ENCODE measurements around the gene WWOX. TPM values are rescaled to one million over a fixed set of nuclear protein-coding genes. Genes with fewer than 3 reads are reported as not detected.

WWOX gene
- polyA plus RNA-seq, 1 donor (not counting 4 experiments of a cell fraction or from before 2014, with no cell fraction given): 5.1 TPM

GRCh38 chr16:78450255-78450654, 350.8 kb downstream of the WWOX start:
- H3K79me2 ChIP-seq (ENCODE audit: control insufficient read depth, insufficient read depth, low read length): no peaks in the 10 kb centered on the region
- H2AFZ ChIP-seq (ENCODE audit: control insufficient read depth, low read length): no peak overlapping the region
- TF ChIP-seq EZH2 (IDR thresholded peaks at IDR 0.05; ENCODE audit: low read length): no peak
- no peak for TF ChIP-seq CTCF (optimal IDR thresholded peaks at IDR 0.05 in 1 of 3, IDR thresholded peaks at IDR 0.05 in 1 of 3, conservative IDR thresholded peaks at IDR 0.05 in 1 of 3; ENCODE audit: extremely low read depth in 1 of 3, insufficient read depth in 2 of 3, low read length in 3 of 3)
- no peak overlapping the region for H3K4me3 ChIP-seq (ENCODE audit: control insufficient read depth in 2 of 3, extremely low read depth in 1 of 3, insufficient read depth in 2 of 3, low read depth in 1 of 3, low read length in 3 of 3)
- no peak overlapping the region for H3K9ac ChIP-seq (ENCODE audit: control insufficient read depth, extremely low read depth, insufficient read depth, low read length)
- no peaks in the 10 kb centered on the region for H4K20me1 ChIP-seq (ENCODE audit: control insufficient read depth, extremely low read depth, insufficient read depth, low read length)
- no peaks in the 10 kb centered on the region for H3K27me3 ChIP-seq (ENCODE audit: control insufficient read depth, extremely low read depth, insufficient read depth, low read length)
- H3K9me3 ChIP-seq (ENCODE audit: control insufficient read depth, low read depth, low read length): no peaks in the 10 kb centered on the region
- H3K27ac ChIP-seq (ENCODE audit: control insufficient read depth, insufficient read depth, low read length): no peak overlapping the region
- DNase-seq (ENCODE audit: low read depth, low spot score) (no peak), FAIRE-seq (no peak)
- H3K4me2 ChIP-seq (ENCODE audit: control insufficient read depth, extremely low read depth, insufficient read depth, low read depth, low read length): no peak overlapping the region
- dilution Hi-C loops (cut with MboI; ENCODE audit: extremely low pct_ligation_motif_present, low sequenced_read_pairs): no loop called here
- no peaks in the 10 kb centered on the region for H3K36me3 ChIP-seq (ENCODE audit: control insufficient read depth in 2 of 2, extremely low read depth in 1 of 2, insufficient read depth in 2 of 2, low read length in 2 of 2)
- H3K9me1 ChIP-seq (ENCODE audit: control insufficient read depth, extremely low read depth, insufficient read depth, low read length): no peaks in the 10 kb centered on the region
- no peaks in the 10 kb centered on the region for H3K4me1 ChIP-seq (ENCODE audit: control insufficient read depth, extremely low read depth, insufficient read depth, low read length)

- FAIRE-seq: no peak
- no peak overlapping the region for H3K4me2 ChIP-seq (ENCODE audit: control insufficient read depth, extremely low read depth, insufficient read depth, low read depth, low read length)
Measured at GRCh38 chr16:78452025-78452555, 352.6 kb downstream of the WWOX start.

More at GRCh38 chr16:78452025-78452555, 352.6 kb downstream of the WWOX start:
- H3K4me1 ChIP-seq (ENCODE audit: control insufficient read depth, extremely low read depth, insufficient read depth, low read length): no peaks in the 10 kb centered on the region
- no peaks in the 10 kb centered on the region for H3K27me3 ChIP-seq (ENCODE audit: control insufficient read depth, extremely low read depth, insufficient read depth, low read length)
- dilution Hi-C loops (cut with MboI; ENCODE audit: extremely low pct_ligation_motif_present, low sequenced_read_pairs): no loop called here
- no peak for DNase-seq (ENCODE audit: low read depth, low spot score)
- no peaks in the 10 kb centered on the region for H3K79me2 ChIP-seq (ENCODE audit: control insufficient read depth, insufficient read depth, low read length)
- TF ChIP-seq EZH2 (IDR thresholded peaks at IDR 0.05; ENCODE audit: low read length) (no peak), CTCF (optimal IDR thresholded peaks at IDR 0.05 in 1 of 3, IDR thresholded peaks at IDR 0.05 in 1 of 3, conservative IDR thresholded peaks at IDR 0.05 in 1 of 3; ENCODE audit: extremely low read depth in 1 of 3, insufficient read depth in 2 of 3, low read length in 3 of 3) (no peak)
- no peak overlapping the region for H3K4me3 ChIP-seq (ENCODE audit: control insufficient read depth in 2 of 3, extremely low read depth in 1 of 3, insufficient read depth in 2 of 3, low read depth in 1 of 3, low read length in 3 of 3)
- no peaks in the 10 kb centered on the region for H3K9me3 ChIP-seq (ENCODE audit: control insufficient read depth, low read depth, low read length)
- H2AFZ ChIP-seq (ENCODE audit: control insufficient read depth, low read length): no peak overlapping the region
- no peaks in the 10 kb centered on the region for H3K9me1 ChIP-seq (ENCODE audit: control insufficient read depth, extremely low read depth, insufficient read depth, low read length)
- H3K27ac ChIP-seq (ENCODE audit: control insufficient read depth, insufficient read depth, low read length): no peak overlapping the region
- no peaks in the 10 kb centered on the region for H3K36me3 ChIP-seq (ENCODE audit: control insufficient read depth in 2 of 2, extremely low read depth in 1 of 2, insufficient read depth in 2 of 2, low read length in 2 of 2)
- no peaks in the 10 kb centered on the region for H4K20me1 ChIP-seq (ENCODE audit: control insufficient read depth, extremely low read depth, insufficient read depth, low read length)
- H3K9ac ChIP-seq (ENCODE audit: control insufficient read depth, extremely low read depth, insufficient read depth, low read length): no peak overlapping the region

Measured in keratinocyte (primary cell).